ENCODE data around the gene MTA2. TPM values are rescaled to one million over a fixed set of nuclear protein-coding genes. Genes with fewer than 3 reads are reported as not detected.

MTA2 gene
- total RNA-seq, 2 donors from 2014 or later: 30.0 to 40.5 TPM

GRCh38 chr11:62544581-62545436 lies 56.9 kb downstream of the MTA2 start:
- H3K27ac ChIP-seq: peak overlapping the region; percentile 97 to 100
- H3K27me3 ChIP-seq: no peaks in the 10 kb centered on the region
- no peaks in the 10 kb centered on the region for H3K9me3 ChIP-seq
- no peak for TF ChIP-seq CTCF (IDR thresholded peaks at IDR 0.05)
- H3K4me1 ChIP-seq: peaks cover 2 to 82% of the 10 kb centered on the region in 2 donors
- no peak for DNase-seq (ENCODE audit: low spot score)
- H3K4me3 ChIP-seq: peak overlapping the region; percentile 93 to 97
- no peaks in the 10 kb centered on the region for H3K36me3 ChIP-seq

- no peaks in the 10 kb centered on the region for H3K27me3 ChIP-seq
- H3K9me3 ChIP-seq: no peaks in the 10 kb centered on the region
- peaks cover 2 to 82% of the 10 kb centered on the region in 2 donors for H3K4me1 ChIP-seq
- TF ChIP-seq CTCF (IDR thresholded peaks at IDR 0.05): no peak
- no peak for DNase-seq (ENCODE audit: low spot score)
- peak overlapping the region; percentile 97 to 100 for H3K27ac ChIP-seq
- no peaks in the 10 kb centered on the region for H3K36me3 ChIP-seq
- H3K4me3 ChIP-seq: peak overlapping the region; percentile 93 to 97
Measured at GRCh38 chr11:62543680-62544444, 57.8 kb downstream of the MTA2 start.

Small RNA genes lying within 50 kb of the gene (microRNA-seq; reads per million reads assigned to microRNA genes)
- 0.71 to 2.1 reads per million in 2 donors for gene MIR6747 (ENCODE audit: borderline number of aligned reads in 2 of 2, borderline replicate concordance in 1 of 2)

Other genes with a start within 250 kb of the MTA2 start
- not detected for gene SCGB1A1, start 182.8 kb downstream of the MTA2 start, total RNA-seq
- gene AHNAK, start 55.1 kb downstream of the MTA2 start, total RNA-seq: 100 to 1,000 TPM; 270 to 441 TPM
- gene EEF1G, start 28.0 kb downstream of the MTA2 start, total RNA-seq: 1,000 to 10,000 TPM in 1 of 2 donors, 100 to 1,000 TPM in 1; 707 to 1,175 TPM
- gene TUT1, start 10.3 kb downstream of the MTA2 start, total RNA-seq: 1 to 10 TPM; 5.4 to 5.7 TPM
- 10 to 100 TPM; 15.8 to 21.3 TPM for gene EML3, start 10.9 kb upstream of the MTA2 start, total RNA-seq
- 1 to 10 TPM; 3.2 to 5.3 TPM for gene ROM1, start 11.4 kb upstream of the MTA2 start, total RNA-seq
- gene B3GAT3, start 20.1 kb upstream of the MTA2 start, total RNA-seq: 10 to 100 TPM; 12.7 to 14.0 TPM
- gene GANAB, start 44.7 kb upstream of the MTA2 start, total RNA-seq: 10 to 100 TPM; 71.8 to 78.0 TPM
- gene INTS5, start 51.4 kb upstream of the MTA2 start, total RNA-seq: 10 to 100 TPM; 12.1 to 19.8 TPM
- gene C11orf98, start 63.3 kb upstream of the MTA2 start, total RNA-seq: 10 to 100 TPM; 40.1 to 44.0 TPM
- gene CSKMT, start 63.4 kb upstream of the MTA2 start, total RNA-seq: 1 to 10 TPM in 1 of 2 donors, under 1 TPM in 1; 0.41 to 3.7 TPM
- 1 to 10 TPM; 5.0 to 8.7 TPM for gene UQCC3, start 69.8 kb upstream of the MTA2 start, total RNA-seq
- gene LBHD1, start 70.4 kb upstream of the MTA2 start, total RNA-seq: 1 to 10 TPM; 2.3 to 2.4 TPM
- gene UBXN1, start 77.2 kb upstream of the MTA2 start, total RNA-seq: 100 to 1,000 TPM in 1 of 2 donors, 10 to 100 TPM in 1; 77.4 to 116 TPM
- 1 to 10 TPM; 1.5 to 3.0 TPM for gene LRRN4CL, start 87.7 kb upstream of the MTA2 start, total RNA-seq
- gene BSCL2, start 105.6 kb upstream of the MTA2 start, total RNA-seq: 10 to 100 TPM; 18.6 to 23.0 TPM
- gene GNG3, start 105.8 kb upstream of the MTA2 start, total RNA-seq: not detected
- 10 to 100 TPM; 12.2 to 15.6 TPM for gene HNRNPUL2, start 125.6 kb upstream of the MTA2 start, total RNA-seq
- 10 to 100 TPM in 1 of 2 donors, 1 to 10 TPM in 1; 9.6 to 11.4 TPM for gene TTC9C, start 126.6 kb upstream of the MTA2 start, total RNA-seq
- gene ZBTB3, start 152.3 kb upstream of the MTA2 start, total RNA-seq: 1 to 10 TPM; 5.1 to 7.8 TPM
- gene POLR2G, start 159.7 kb upstream of the MTA2 start, total RNA-seq: 10 to 100 TPM; 32.9 to 34.8 TPM
- 1 to 10 TPM; 5.8 to 9.5 TPM for gene TAF6L, start 169.5 kb upstream of the MTA2 start, total RNA-seq
- 10 to 100 TPM; 42.5 to 44.8 TPM for gene TMEM179B, start 185.5 kb upstream of the MTA2 start, total RNA-seq
- 10 to 100 TPM; 27.7 TPM for gene TMEM223, start 190.1 kb upstream of the MTA2 start, total RNA-seq
- 10 to 100 TPM; 33.9 to 35.9 TPM for gene NXF1, start 203.6 kb upstream of the MTA2 start, total RNA-seq
- 10 to 100 TPM; 15.2 to 24.7 TPM for gene STX5, start 230.2 kb upstream of the MTA2 start, total RNA-seq
- not detected for gene TEX54, start 231.0 kb upstream of the MTA2 start, total RNA-seq
- 10 to 100 TPM; 17.8 to 26.8 TPM for gene WDR74, start 237.7 kb upstream of the MTA2 start, total RNA-seq

Data from right atrium auricular region (tissue), 2 donors.